ENCODE results near the gene ARMH3. TPM values are rescaled to one million over a fixed set of nuclear protein-coding genes. Genes with fewer than 3 reads are reported as not detected.

ARMH3 gene
- total and polyA plus RNA-seq, 10 of the 15 experiments (the other 5 are each of a cell fraction or from before 2014, with no cell fraction given), result 13.0 to 33.0 (median 16.4) TPM

DNA sequence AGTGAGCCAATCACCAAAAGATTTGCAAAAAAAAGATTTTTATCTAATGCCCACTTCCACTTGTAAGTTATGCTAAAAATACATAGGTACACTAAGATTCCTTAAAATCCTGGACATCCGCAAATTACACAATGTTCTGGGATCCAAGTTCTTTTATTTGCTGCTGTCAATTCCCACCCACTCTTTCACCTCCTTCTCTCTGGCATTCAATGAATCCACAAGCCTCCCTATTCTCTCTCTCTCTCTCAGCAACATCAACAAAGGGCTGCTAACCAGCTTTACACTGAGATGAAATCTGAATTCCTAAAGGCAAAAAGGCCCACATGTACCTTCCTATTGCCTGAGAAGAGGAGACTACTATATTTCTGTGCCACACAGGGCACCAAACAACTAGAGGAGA is 99.9 kb downstream of the ARMH3 start:
- POLR2A ChIA-PET, result interaction anchor here (1.2 kb wide), 1 partner anchor 13 kb away, joined by 4 read pairs; no protein-coding TSS in a partner anchor
- no peak overlapping the region for H3K9ac ChIP-seq (ENCODE audit: control insufficient read depth, insufficient read depth, low read length)
- WGBS (ENCODE audit: insufficient coverage, insufficient replicate concordance, low lambda C conversion rate, missing lambda C conversion rate), result 100% methylated on average over 1 of the region's 1 CpG
- no peak overlapping the region for H2AFZ ChIP-seq (ENCODE audit: control insufficient read depth, low read depth, low read length)
- BruUV-seq (replicated peaks), result no TSS peak
- no peak overlapping the region for H3K4me3 ChIP-seq
- CTCF ChIA-PET, result interaction anchor here (1.3 to 1.5 kb wide), 2 partner anchors 8 to 66 kb away, joined by 4 to 5 read pairs; no protein-coding TSS in a partner anchor
- H3K9me3 ChIP-seq (replicated peaks; ENCODE audit: control insufficient read depth, insufficient read depth, low read length), result no peaks in the 10 kb centered on the region; the same call in 2 of the 3 replicates
- no peaks in the 10 kb centered on the region for H4K20me1 ChIP-seq (ENCODE audit: control insufficient read depth, insufficient read depth)
- ATAC-seq (no peak), DNase-seq (ENCODE audit: low read depth, low spot score) (no peak), FAIRE-seq (no peak)
- H3K4me2 ChIP-seq (ENCODE audit: control insufficient read depth, insufficient read depth), result no peak overlapping the region
- intact Hi-C loops (cut with micrococcal nuclease; ENCODE audit: unreplicated experiment), result no loop called here
- SMC1A ChIA-PET (ENCODE audit: uncharacterized antibody, unreplicated experiment), result interaction anchor here (0.9 to 8.1 kb wide), 6 partner anchors 12 to 54 kb away, joined by 3 to 45 read pairs (median 8); no protein-coding TSS in a partner anchor
- in situ Hi-C loops (cut with MboI), result no loop called here
- H3K79me2 ChIP-seq (ENCODE audit: control insufficient read depth, insufficient read depth, low read length), result no peaks in the 10 kb centered on the region
- no peaks in the 10 kb centered on the region for H3K4me1 ChIP-seq (ENCODE audit: control insufficient read depth, insufficient read depth, low read length)
- peaks cover 3 to 35% of the 10 kb centered on the region in 2 experiments for H3K36me3 ChIP-seq (ENCODE audit: control insufficient read depth in 2 of 2, insufficient read depth in 2 of 2, low read length in 1 of 2)
- TF ChIP-seq MTA2 (IDR thresholded peaks at IDR 0.05; ENCODE audit: low read depth) (no peak), NR2C1 (IDR thresholded peaks at IDR 0.05) (no peak), CBX5 (IDR thresholded peaks at IDR 0.05; ENCODE audit: low read depth) (no peak), HDGF (IDR thresholded peaks at IDR 0.05) (no peak), SPI1 (IDR thresholded peaks at IDR 0.05; ENCODE audit: borderline replicate concordance, insufficient read depth, low read depth, low read length) (no peak)
- TF ChIP-seq, protein P1, sequence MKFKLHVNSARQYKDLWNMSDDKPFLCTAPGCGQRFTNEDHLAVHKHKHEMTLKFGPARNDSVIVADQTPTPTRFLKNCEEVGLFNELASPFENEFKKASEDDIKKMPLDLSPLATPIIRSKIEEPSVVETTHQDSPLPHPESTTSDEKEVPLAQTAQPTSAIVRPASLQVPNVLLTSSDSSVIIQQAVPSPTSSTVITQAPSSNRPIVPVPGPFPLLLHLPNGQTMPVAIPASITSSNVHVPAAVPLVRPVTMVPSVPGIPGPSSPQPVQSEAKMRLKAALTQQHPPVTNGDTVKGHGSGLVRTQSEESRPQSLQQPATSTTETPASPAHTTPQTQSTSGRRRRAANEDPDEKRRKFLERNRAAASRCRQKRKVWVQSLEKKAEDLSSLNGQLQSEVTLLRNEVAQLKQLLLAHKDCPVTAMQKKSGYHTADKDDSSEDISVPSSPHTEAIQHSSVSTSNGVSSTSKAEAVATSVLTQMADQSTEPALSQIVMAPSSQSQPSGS (IDR thresholded peaks at IDR 0.05; ENCODE audit: low read length), result no peak
- TF ChIP-seq, protein P2, sequence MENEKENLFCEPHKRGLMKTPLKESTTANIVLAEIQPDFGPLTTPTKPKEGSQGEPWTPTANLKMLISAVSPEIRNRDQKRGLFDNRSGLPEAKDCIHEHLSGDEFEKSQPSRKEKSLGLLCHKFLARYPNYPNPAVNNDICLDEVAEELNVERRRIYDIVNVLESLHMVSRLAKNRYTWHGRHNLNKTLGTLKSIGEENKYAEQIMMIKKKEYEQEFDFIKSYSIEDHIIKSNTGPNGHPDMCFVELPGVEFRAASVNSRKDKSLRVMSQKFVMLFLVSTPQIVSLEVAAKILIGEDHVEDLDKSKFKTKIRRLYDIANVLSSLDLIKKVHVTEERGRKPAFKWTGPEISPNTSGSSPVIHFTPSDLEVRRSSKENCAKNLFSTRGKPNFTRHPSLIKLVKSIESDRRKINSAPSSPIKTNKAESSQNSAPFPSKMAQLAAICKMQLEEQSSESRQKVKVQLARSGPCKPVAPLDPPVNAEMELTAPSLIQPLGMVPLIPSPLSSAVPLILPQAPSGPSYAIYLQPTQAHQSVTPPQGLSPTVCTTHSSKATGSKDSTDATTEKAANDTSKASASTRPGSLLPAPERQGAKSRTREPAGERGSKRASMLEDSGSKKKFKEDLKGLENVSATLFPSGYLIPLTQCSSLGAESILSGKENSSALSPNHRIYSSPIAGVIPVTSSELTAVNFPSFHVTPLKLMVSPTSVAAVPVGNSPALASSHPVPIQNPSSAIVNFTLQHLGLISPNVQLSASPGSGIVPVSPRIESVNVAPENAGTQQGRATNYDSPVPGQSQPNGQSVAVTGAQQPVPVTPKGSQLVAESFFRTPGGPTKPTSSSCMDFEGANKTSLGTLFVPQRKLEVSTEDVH (IDR thresholded peaks at IDR 0.05; ENCODE audit: low read depth, partially characterized antibody), result no peak
- no peaks in the 10 kb centered on the region for H3K27me3 ChIP-seq (replicated peaks in 1 of 2; ENCODE audit: control insufficient read depth in 2 of 2, insufficient read depth in 2 of 2, low read length in 1 of 2)
- H3K27ac ChIP-seq (ENCODE audit: control insufficient read depth, insufficient read depth), result no peak overlapping the region
- RAD21 ChIA-PET (ENCODE audit: unreplicated experiment), result interaction anchor here (0.9 kb wide), 1 partner anchor 14 kb away, joined by 3 read pairs; no protein-coding TSS in a partner anchor
